CD4-positive, alpha-beta T cell treated with Interleukin-6 at 100 ng/mL for 8 hours (primary cell): ENCODE results near the gene ACOXL.

Source experiments
- DNase-seq: peaks from one replicate; pipeline ENCODE4 v3.0.0-alpha.2; 2020; ENCODE audit warnings: mixed read lengths, low spot score

The ACOXL gene

DNA sequence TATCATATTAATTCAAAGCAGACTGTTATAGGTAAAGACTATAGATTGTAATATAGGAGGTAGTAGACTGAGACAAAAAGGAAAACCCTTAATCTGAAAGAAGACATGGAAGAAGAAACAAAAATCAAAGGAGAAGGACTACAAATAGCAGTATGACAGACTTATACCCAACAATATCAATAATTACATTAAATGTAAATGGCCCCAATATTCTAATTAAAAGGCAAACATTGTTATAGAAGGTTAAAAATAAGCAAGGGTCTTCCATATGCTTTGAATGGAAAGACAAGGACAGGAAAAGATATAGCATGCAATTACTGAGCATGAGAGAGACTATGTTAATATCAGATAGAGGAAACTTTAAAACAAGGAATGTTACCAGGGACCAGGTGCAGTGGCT, 278.8 kb downstream of the ACOXL start:
- no peak for DNase-seq

DNA sequence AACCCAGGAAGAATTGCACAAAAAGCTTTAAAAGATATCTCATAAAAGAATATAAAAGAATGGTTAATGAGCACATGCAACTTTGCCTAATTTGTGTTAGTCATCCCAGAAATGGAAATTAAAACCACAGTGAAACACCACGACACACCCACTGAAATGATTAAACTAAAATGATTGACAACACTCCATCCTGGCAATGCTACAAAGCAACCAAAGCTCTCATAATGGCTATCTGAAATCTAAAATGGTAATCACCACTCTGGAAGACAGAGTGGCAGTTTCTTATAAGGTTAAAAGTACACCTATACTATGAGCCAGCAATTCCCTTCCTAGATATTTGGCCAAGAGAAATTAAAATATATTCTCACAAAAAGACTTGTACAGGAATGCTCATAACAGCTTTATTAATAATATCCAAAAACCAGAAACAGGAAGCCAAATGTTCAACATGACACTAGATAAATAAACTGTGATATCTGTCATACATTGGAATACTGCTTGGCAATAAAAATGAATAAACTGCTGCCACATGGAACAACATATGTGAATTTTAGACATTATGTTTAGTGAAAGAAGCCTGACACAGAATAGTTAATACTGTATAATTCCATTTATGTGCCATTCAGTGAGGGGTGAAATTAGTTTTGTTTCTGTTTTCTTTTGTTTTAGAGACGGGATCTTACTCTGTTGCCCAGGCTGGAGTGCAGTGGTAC, 283.1 kb downstream of the ACOXL start:
- DNase-seq: no peak

DNA sequence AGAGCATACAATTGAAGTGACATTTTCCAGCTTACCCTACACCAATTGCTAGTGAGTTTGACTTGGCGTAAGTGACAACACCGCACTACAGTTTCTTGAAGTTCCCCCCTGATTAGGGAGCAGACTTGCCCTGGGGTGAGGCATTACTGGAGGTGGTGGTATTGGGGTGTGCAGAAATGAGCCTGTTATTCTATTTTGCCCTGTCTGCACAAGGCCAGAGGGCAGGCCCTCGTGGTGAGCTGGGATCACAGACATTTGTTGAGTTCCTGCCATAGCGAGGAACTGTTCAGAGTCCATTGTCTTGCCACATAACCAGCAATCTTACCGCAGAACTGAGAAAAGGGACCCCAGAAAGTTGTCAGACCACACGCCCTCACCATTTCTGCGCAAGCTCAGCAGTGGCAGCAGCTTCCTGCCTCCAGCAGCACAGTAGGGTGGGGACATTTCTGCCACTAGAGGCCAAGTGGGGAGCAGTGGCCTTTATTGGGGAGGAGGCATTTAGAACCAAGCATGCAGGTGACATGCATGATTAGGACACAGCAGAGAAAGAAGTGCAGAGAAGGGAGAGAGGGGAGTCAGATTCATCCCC, 284.8 kb downstream of the ACOXL start:
- no peak for DNase-seq

DNA sequence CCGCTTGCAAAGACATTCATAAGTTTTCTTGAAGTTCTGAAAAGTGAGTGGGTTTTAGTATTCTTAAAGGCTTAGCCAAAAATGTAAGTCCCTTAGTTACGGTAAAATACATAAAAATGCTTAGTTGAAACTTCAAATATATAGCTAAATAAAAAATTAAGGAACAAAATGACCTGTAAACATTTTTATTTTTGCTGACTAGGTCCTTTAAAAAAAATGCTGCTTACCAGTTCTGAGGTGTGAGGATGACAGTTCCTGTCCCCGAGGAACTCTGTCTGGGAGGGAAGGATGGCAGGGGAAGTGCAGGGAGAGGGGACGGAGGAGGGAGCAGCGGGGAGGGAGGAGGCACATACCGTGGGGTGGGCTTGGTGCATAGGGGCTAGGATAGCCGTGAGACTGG, 285.5 kb downstream of the ACOXL start:
- no peak for DNase-seq

DNA sequence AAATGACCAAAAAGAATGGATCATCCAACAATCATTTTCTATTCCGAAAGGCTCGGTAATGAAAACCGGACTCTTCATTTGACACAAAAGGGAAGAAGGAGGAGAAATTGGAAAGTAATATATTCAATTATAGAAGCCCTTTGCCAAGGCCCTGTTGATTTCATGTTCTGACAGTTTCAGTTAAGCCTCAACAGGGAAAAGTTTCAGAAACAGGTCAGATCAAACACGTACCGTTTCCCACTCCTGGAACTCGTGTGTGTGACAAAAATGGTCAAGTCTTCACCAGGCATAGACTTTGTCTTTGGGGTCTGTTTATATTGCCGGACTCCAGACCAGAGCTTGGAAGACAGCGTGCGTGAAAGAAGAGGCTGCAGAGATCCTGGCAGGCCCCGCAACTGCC, 287.0 kb downstream of the ACOXL start:
- no peak for DNase-seq

DNA sequence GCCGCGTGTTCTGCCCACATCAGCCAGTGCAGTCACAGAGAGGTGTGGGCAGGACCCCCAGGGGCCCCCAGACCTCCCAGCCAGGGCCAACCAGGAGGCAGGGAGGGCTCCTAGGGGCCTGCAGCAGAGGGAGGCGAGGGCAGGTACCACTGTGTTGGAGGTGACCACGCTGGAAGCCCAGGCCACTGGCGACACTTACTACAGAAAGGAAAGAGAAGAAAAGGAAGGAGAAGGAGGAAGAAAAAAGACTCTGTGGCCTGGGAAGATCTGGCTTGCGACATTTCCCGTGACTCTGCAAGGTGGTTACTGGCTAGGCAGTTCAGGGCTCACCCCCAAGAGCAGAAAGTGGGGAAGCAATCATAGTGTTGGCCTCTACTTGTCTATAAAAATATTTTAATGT, 290.3 kb downstream of the ACOXL start:
- no peak for DNase-seq

DNA sequence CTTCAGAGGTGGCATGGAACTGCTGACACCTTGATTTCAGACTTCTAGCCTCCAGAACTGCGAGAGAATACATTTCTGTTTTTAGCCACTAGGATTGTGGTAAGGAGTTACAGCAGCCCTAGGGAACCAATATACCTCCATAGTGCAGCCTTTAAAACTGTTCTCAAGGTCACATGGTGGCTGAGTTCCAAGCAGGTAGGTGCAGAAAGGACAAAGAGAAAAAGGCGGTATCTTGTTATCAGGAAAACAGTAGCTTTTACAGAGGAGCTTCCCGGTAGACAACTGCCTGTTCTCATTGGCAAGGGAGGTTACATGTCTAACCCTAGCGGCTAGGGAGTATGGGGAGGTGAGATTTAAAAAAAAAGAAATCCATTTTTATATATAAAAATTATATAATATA, 292.1 kb downstream of the ACOXL start:
- DNase-seq: no peak

DNA sequence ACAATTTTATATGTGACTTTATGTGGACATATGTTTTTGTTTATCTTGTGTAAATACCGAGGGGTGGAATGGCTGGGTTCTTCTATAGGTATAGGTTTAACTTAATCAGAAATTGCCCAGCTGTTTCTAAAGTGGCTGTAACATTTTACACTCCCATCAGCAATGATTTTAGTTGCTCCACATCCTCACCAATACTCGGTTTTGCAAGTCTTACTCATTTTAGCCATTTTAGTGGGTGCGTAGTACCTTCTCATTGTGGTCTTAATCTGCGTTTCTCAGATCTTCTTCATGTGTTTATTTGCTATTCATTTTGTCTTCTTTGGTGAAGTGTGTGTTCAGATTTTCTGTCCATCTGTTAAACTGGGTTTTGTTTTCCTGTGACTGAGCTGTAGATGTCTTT, 292.9 kb downstream of the ACOXL start:
- no peak for DNase-seq

DNA sequence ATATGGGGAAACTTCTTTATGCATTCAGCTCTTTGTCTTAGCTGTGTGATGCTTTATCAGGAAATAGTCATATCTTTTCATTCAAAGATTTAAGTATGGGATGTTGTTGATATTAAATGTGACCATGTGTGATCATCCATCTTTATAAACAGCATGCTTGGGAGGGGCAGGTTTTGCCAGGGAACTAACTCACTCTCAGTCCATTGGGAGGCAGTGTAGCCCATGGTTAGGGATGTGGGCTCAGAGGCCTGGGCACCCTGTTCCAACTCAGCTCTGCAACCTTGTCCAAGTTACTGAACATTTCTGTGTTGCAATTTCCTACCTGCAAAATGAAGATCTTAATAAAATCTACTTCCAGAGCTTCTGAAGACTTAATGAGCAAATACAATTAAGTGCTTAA, 296.3 kb downstream of the ACOXL start:
- DNase-seq: no peak

DNA sequence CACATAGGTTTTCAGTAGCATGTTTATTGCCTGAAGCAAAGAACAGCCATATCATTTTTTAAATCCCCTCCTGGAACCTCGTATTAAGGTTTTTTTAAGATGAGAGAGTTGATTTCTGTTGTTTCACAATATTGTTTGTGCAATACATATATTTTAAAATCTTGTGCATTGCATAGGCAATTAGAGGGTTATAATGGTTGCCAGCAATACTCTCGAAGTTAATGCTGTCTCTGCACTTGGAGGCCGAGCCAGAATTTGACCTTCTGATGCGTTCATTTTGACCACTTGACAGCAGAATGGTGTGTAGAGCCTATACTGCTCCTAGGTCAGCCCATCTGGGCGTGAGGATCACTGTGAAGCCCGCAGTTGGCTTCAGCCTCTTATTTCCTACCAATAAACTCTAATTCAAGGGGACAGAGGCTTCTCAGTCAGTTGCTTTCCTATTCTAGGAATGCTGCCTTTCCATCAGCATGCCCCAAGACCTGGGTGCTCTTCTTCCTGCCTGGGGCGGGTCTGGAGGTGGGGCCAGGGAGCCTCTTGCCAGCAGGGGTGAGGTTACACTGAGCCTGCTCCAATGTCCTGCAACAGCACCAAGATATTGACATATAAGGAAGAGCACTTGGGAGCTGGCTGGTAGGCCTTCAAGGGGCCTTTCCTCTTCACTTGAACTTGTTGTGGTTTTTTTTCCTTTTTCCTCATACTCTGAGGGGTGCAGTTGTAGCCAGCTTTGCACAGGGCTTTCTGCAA, 297.0 kb downstream of the ACOXL start:
- no peak for DNase-seq

DNA sequence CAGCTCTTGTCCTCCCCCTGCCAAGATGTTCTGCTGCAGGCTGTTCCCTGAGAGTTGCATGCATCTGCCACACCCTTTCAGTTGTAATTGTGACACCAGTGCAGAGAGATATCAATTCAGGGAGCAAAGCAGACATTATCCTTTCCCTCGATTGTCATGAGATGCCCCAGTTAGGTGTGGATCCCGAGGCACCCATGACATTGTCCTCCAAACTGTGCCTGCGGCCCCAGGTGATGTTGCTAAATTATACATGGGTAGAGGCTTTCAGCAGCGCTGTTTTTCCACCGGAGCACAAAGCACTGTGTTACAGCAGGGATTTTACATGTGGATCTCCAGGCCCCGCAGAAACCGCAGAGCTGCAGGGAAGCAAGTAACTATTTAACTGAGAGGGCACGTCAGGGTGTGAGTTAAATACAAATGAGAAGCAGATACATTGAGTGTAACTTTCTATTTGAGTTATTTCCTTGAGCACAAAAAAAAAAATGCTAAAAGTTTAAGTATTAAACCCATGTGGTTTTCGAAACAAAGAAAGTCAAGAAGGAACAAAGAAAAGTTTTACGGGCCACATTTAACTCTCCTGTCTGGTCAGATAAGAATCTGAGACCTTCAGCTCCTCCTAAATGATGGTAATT, 298.0 kb downstream of the ACOXL start:
- DNase-seq: no peak

DNA sequence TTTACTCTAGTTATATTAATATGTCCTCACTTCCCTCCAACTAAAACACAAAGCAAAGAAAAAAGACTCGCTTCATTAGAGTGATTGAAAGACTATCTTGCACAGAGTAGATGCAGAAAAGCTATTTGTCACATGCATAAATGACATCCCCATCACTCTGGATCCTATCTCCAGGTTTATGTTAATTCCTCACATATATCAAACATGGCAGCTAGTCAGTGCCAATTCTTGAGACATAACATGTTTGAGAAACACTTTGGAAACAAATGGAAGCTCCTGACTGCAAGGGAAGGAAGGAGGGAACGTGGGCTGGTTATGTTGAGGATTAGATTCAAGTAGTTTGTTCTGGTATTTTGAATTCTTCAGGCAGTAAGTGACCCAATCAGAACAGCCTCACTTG, 298.6 kb downstream of the ACOXL start:
- no peak for DNase-seq

DNA sequence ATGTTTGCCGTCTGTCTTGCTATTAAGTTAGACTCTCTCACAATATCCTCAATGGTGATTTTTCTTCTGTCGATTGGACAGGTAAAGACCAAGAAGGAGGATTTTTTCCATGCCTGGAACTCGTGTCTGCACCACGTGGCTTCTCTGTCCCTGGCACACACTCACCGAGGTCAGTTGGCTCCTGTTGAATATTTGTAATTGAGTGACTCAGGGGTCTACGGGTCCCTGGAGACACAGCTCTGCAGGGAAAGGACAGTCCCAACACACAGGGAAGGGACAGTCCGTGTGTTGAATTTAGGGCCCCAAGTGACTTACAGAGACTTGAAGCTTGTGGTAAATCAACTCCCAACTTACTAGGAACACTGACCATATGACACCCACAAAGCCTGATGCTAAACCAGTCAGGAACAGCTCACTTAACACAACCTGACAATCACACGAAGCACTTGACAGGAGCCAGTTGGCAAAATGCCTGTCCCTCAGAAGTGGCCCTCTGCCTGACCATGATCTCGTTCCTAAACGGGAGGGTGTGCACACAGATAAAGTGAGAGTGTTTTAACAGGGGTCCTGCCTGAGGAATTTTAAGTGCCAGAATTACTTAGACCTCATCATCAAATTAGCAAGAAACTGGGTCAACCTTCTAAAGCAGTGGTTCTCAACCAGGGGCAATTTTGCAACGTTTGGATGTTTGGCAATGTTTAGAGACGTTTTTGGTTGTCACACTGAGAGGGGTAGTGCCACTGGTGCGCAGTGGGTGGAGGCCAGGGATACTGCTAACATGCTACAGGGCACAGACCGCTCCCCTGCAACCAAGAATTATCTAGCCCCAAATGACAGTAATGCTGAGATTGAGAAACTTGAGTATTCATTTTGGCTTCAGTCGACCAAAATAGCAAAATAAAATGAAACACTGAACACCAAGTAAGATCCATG, 299.4 kb downstream of the ACOXL start:
- DNase-seq: no peak

DNA sequence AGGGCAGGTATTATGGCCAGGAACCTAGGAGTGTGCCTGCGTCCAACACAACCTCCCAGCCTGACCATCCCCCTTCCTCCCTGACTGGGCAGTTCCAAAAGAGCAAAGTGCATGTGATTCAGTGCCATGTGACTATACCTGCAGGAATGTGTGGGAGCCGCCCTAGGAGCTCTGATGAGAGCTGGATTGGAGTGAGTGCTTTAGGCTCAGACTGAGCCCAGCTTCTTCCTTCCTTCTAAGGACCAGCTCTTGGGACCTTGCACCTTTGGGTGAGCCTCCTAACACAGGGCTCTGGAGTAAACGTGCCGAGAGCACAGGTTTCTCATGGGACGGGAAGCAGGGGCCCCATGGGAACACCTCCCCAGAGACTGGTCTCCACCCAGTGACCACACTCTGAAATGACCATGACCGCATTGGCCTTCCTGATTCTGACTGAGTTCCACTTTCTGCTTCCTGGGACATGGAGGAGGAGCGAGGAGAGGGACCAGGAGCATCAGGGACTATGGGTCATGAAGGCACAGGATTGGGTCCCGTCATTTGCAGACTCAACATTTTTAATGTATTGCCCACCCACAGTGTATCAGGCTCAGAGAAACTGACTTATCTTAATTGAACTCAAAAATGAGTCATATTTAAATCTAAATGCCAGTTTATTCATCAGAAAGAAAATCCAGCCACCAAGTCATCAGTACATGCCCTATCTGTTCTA, 300.5 kb downstream of the ACOXL start:
- no peak for DNase-seq

DNA sequence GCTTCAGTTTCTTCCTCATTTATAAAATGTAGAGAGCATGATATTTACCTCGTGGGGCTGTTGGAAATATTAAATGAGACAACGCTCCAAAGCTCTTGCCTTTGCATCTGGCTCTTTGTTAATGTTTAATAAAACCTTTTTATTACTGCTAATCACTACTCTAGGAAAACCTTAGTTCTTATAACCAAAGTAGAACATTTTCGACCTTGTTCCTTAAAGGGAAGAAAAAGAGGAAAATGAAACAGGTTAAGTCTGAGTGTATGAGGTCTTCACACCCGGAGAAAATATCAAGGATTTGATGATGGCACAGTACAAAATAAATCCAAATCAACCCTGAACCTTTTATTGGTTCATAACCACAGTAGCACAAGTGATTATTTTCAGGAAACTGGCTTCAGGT, 301.8 kb downstream of the ACOXL start:
- no peak for DNase-seq

DNA sequence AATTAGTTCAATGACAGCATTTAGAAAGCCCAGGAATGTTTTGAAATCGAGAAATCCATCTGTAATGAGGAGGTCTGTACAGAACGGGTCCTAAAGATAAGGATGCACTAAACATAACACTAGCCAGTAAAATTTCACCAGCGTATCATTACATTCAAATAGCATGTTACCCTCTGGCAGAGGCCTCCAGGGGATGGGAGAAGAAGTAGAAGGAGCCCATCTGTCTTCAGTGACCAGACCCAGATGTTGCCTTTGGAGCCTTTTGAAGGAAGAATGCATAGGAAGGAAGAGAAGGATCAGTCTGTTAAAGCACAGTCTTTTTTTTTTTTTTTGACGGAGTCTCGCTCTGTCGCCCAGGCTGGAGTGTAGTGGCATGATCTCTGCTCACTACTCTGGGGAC, 302.2 kb downstream of the ACOXL start:
- no peak for DNase-seq

DNA sequence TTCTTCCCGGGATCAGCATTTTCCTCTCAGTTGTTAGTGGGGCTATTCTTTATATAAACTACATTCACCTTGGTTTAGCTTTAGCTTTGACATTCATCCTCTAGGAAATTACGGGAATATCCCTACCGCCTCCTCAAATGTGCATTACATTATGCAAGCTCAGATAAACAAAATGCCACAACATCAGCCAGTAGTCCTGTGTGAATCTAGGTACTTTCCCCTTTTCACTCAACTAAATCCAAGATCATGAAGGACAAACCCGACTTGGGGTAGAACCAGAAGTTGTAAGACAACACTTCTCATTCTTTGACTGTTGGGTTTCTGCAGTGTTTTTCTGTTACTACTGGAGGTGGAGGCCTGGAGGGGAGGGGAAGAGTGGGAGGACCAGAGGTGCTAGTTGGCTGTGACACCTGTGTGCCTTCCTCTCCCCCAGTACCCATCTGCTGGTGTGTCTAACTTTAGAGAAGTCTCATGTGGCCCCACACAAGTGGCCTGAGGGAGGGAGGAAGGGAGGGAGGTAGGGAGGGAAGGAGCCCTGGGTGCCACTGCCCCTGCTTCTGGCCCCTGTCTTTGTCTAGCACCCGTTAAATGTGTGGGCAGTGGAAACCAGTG, 303.6 kb downstream of the ACOXL start:
- DNase-seq: no peak

DNA sequence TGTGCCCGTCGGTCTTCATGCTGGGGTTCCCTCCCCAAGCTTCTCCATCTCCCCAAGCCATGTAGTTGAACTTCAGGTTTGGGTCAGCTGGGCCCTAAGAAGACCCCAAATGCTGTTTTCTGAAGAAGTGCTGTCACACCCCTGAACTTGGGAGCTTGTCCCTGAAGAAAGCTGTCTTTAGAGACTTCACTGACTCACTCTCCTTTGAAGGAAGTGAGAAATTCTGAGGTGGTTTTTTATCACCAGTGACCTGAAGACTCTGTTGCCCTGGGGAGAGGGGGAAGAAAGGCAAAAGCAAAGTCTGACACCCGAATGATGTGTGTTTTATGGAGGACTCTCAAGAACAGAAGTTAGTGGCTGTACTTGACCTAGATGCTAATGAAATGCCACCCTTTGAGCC, 304.8 kb downstream of the ACOXL start:
- DNase-seq: no peak

DNA sequence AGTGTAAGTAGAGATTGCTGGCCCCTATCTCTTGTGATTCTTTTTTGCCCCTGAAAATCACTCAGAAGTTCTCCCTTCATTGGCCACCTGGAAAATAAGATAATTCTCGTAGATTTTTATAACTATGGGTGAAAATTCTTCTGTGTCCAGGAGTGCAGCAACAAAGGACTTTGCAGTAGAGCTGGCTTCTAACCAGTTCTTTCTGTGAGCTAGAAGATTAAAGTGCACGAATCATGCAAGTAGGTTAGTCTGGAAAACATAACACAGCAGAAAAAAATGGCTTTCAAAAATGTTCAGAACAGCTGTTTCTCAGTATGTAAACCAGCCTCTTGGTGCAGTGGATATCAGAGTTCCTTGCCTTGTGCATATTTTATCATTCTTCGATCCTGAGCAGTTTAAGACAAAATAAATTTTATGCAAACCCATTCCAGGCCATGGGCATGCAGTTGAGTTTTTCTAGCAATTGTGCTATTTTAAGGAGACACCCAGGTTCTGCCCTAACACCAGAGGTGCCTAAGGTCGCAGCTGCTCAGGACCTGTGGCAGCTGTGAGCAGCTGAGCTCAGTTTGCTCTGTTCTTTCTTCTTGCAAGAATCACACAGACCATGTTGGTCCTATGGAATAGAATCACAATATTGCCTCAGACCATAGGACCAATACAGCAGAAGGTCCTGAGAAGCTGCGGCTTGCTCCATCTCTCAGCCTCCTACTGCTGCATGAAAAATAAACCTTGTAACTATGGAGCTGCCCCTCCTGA, 307.4 kb downstream of the ACOXL start:
- DNase-seq: no peak
